Endodermal cell (in vitro differentiated cells): ENCODE results near the gene RRAS. TPM values are rescaled to one million over a fixed set of nuclear protein-coding genes. Genes with fewer than 3 reads are reported as not detected.
A peak's percentile ranks its signal among the peaks of the same experiment; 100 is the strongest.

Source experiments
- DNase-seq: peaks from one replicate; pipeline ENCODE4 v3.0.0-alpha.2; 2017
- H3K27ac ChIP-seq: 2 replicates; pipeline ENCODE4 v1.5.1; 2013; ENCODE audit warnings: mild to moderate bottlenecking, low read depth, low read length, moderate library complexity
- H3K27me3 ChIP-seq: 2 replicates; pipeline ENCODE4 v1.6.1; 2013; ENCODE audit warnings: mild to moderate bottlenecking, low read length, moderate library complexity; ENCODE audit not compliant: insufficient read depth, control insufficient read depth, poor library complexity, severe bottlenecking
- H3K36me3 ChIP-seq: 2 replicates; pipeline ENCODE4 v1.7.0; 2013; ENCODE audit warnings: mild to moderate bottlenecking, low read length, moderate library complexity; ENCODE audit not compliant: control insufficient read depth, insufficient read depth
- H3K4me1 ChIP-seq: one replicate; pipeline ENCODE4 v1.7.0; 2013; ENCODE audit warnings: low read length; ENCODE audit not compliant: control insufficient read depth, insufficient read depth
- H3K4me3 ChIP-seq: 2 replicates; pipeline ENCODE4 v1.5.1; 2013; ENCODE audit warnings: mild to moderate bottlenecking, low read length, moderate library complexity
- H3K9ac ChIP-seq: 2 replicates; pipeline ENCODE4 v1.6.1; 2013; ENCODE audit warnings: mild to moderate bottlenecking, low read length, moderate library complexity; ENCODE audit not compliant: poor library complexity, severe bottlenecking; ENCODE audit errors: extremely low read depth
- H3K9me3 ChIP-seq: 2 replicates; pipeline ENCODE4 v1.6.1; 2013; ENCODE audit warnings: mild to moderate bottlenecking, low read length, moderate library complexity; ENCODE audit not compliant: control insufficient read depth
- H3K27ac Mint-ChIP-seq: 2 replicates; pipeline ENCODE4 v1.8.0; 2020; ENCODE audit warnings: mixed read lengths
- H3K27me3 Mint-ChIP-seq: 2 replicates; pipeline ENCODE4 v1.8.0; 2021; ENCODE audit warnings: mild to moderate bottlenecking, mixed read lengths; ENCODE audit not compliant: insufficient read depth
- H3K36me3 Mint-ChIP-seq: 2 replicates; pipeline ENCODE4 v1.8.0; 2020; ENCODE audit warnings: low read depth, mixed read lengths
- H3K4me1 Mint-ChIP-seq: 2 replicates; pipeline ENCODE4 v1.8.0; 2020; ENCODE audit warnings: mixed read lengths
- H3K4me3 Mint-ChIP-seq: 2 replicates; pipeline ENCODE4 v1.8.0; 2020; ENCODE audit warnings: mild to moderate bottlenecking, moderate library complexity, mixed read lengths
- H3K9me3 Mint-ChIP-seq: 2 replicates; pipeline ENCODE4 v1.8.0; 2020; ENCODE audit warnings: mild to moderate bottlenecking, mixed read lengths
- CTCF ChIP-seq: fragments of 200-600 bp; sonication (generic); conservative IDR thresholded peaks from 2 replicates; pipeline ENCODE4 v1.5.0; 2021; ENCODE audit warnings: antibody characterized with exemption, mild to moderate bottlenecking
- WGBS, 2 experiments: methylation state at CpG; one replicate each; pipeline versions ENCODE4 v1.1.5 to v1.1.7; 2013; ENCODE audit warnings: missing lambda C conversion rate in 2 of 2, mixed read lengths in 1 of 2; ENCODE audit not compliant: insufficient coverage in 1 of 2, insufficient read length in 1 of 2; 5-methylcytosine and 5-hydroxymethylcytosine counted together
- total RNA-seq, 2 donors: library from RNA; stranded (reverse); fragmentation: NEBNext Ultra II Directional in 1 of 2; extraction: Animal tissue kit (Norgen Biotek cat#: 25700) in 1 of 2; gene quantifications; 2 replicates in 1 of 2; 3 replicates in 1 of 2; pipeline ENCODE4 v1.2.1, GENCODE V29; 2021

The RRAS gene
- total RNA-seq, 2 donors from 2014 or later = 5.8 to 7.3 TPM

GRCh38 chr19:49594157-49594992, 45.6 kb downstream of the RRAS start:
- Mint-ChIP-seq H3K4me1 (peaks cover 14% of the 10 kb centered on the region), H3K36me3 (peaks cover 36% of the 10 kb centered on the region), H3K27me3 (no peaks in the 10 kb centered on the region), H3K4me3 (peak overlapping the region; percentile 95), H3K27ac (peak overlapping the region; percentile 95), H3K9me3 (no peaks in the 10 kb centered on the region)
- WGBS, 2 experiments = 93 to 98% methylated on average over 16 to 35 of the region's 35 CpGs
- TF ChIP-seq CTCF = no peak
- Histone ChIP-seq H3K36me3 (peaks cover 29% of the 10 kb centered on the region), H3K4me3 (peak overlapping the region; percentile 98), H3K9ac (no peak overlapping the region), H3K27me3 (no peaks in the 10 kb centered on the region), H3K27ac (no peak overlapping the region), H3K4me1 (no peaks in the 10 kb centered on the region), H3K9me3 (no peaks in the 10 kb centered on the region)
- DNase-seq = no peak

GRCh38 chr19:49593233-49594113, 46.5 kb downstream of the RRAS start:
- H3K4me1 ChIP-seq = no peaks in the 10 kb centered on the region
- Mint-ChIP-seq H3K9me3 (no peaks in the 10 kb centered on the region), H3K27ac (peak overlapping the region; percentile 95), H3K27me3 (no peaks in the 10 kb centered on the region), H3K4me3 (peak overlapping the region; percentile 95), H3K36me3 (peaks cover 27% of the 10 kb centered on the region), H3K4me1 (peaks cover 14% of the 10 kb centered on the region)
- peak; percentile 98 for DNase-seq
- no peaks in the 10 kb centered on the region for H3K27me3 ChIP-seq
- H3K36me3 ChIP-seq = peaks cover 20% of the 10 kb centered on the region
- H3K9me3 ChIP-seq = no peaks in the 10 kb centered on the region
- H3K4me3 ChIP-seq = peak overlapping the region; percentile 98
- TF ChIP-seq CTCF = no peak
- peak overlapping the region; percentile 55 for H3K27ac ChIP-seq
- 8 to 14% methylated on average over 14 to 27 of the region's 27 CpGs for WGBS, 2 experiments
- H3K9ac ChIP-seq = peak overlapping the region; percentile 71

GRCh38 chr19:49592486-49593232, 47.3 kb downstream of the RRAS start:
- 0 to 1% methylated on average over 13 to 28 of the region's 28 CpGs for WGBS, 2 experiments
- peaks cover 14% of the 10 kb centered on the region for H3K4me1 Mint-ChIP-seq
- DNase-seq = peak; percentile 83

More at GRCh38 chr19:49592486-49593232, 47.3 kb downstream of the RRAS start:
- H3K27me3 Mint-ChIP-seq = no peaks in the 10 kb centered on the region
- H3K4me3 Mint-ChIP-seq = peak overlapping the region; percentile 95
- peak overlapping the region; percentile 72 for H3K27ac ChIP-seq
- peaks cover 23% of the 10 kb centered on the region for H3K36me3 Mint-ChIP-seq
- no peaks in the 10 kb centered on the region for H3K27me3 ChIP-seq
- peak overlapping the region; percentile 98 for H3K4me3 ChIP-seq
- H3K36me3 ChIP-seq = peaks cover 17% of the 10 kb centered on the region
- no peaks in the 10 kb centered on the region for H3K4me1 ChIP-seq
- H3K9me3 Mint-ChIP-seq = no peaks in the 10 kb centered on the region
- peak overlapping the region; percentile 95 for H3K27ac Mint-ChIP-seq
- TF ChIP-seq CTCF = no peak
- peak overlapping the region; percentile 71 for H3K9ac ChIP-seq
- no peaks in the 10 kb centered on the region for H3K9me3 ChIP-seq
